ENCODE data around the gene ZHX3. TPM values are rescaled to one million over a fixed set of nuclear protein-coding genes. Genes with fewer than 3 reads are reported as not detected.
A peak's percentile ranks its signal among the peaks of the same experiment; 100 is the strongest.

The ZHX3 gene
- polyA plus RNA-seq, 4 donors = 19.8 to 28.1 (median 21.9) TPM

GRCh38 chr20:41176711-41177552 is 140.6 kb downstream of the ZHX3 start:
- DNase-seq (ENCODE audit: low read depth in 4 of 4, low spot score in 2 of 4) = no peak

- DNase-seq (ENCODE audit: low read depth in 4 of 4, low spot score in 2 of 4) = no peak
Measured at GRCh38 chr20:41175727-41176330, 141.7 kb downstream of the ZHX3 start.

- DNase-seq (ENCODE audit: low read depth in 4 of 4, low spot score in 2 of 4) = no peak
Measured at GRCh38 chr20:41175201-41175651, 142.3 kb downstream of the ZHX3 start.

GRCh38 chr20:41174782-41175181 is 142.7 kb downstream of the ZHX3 start:
- no peak for DNase-seq (ENCODE audit: low read depth in 4 of 4, low spot score in 2 of 4)

- DNase-seq (ENCODE audit: low read depth in 4 of 4, low spot score in 2 of 4) = no peak
Measured at GRCh38 chr20:41174373-41174772, 143.2 kb downstream of the ZHX3 start.

GRCh38 chr20:41173791-41174341 is 143.7 kb downstream of the ZHX3 start:
- no peak for DNase-seq (ENCODE audit: low read depth in 4 of 4, low spot score in 2 of 4)

GRCh38 chr20:41173161-41173721 is 144.3 kb downstream of the ZHX3 start:
- DNase-seq (ENCODE audit: low read depth in 4 of 4, low spot score in 2 of 4) = peak; percentile 34 to 67 (median 58)

- no peak for DNase-seq (ENCODE audit: low read depth in 4 of 4, low spot score in 2 of 4)
Measured at GRCh38 chr20:41172296-41173140, 145.0 kb downstream of the ZHX3 start.

GRCh38 chr20:41171736-41172295 is 145.7 kb downstream of the ZHX3 start:
- no peak for DNase-seq (ENCODE audit: low read depth in 4 of 4, low spot score in 2 of 4)

GRCh38 chr20:41170386-41171105 is 147.0 kb downstream of the ZHX3 start:
- DNase-seq (ENCODE audit: low read depth in 4 of 4, low spot score in 2 of 4) = no peak

- DNase-seq (ENCODE audit: low read depth in 4 of 4, low spot score in 2 of 4) = no peak
Measured at GRCh38 chr20:41169791-41170351, 147.7 kb downstream of the ZHX3 start.

GRCh38 chr20:41169162-41169690 is 148.3 kb downstream of the ZHX3 start:
- DNase-seq (ENCODE audit: low read depth in 4 of 4, low spot score in 2 of 4) = no peak

- DNase-seq (ENCODE audit: low read depth in 4 of 4, low spot score in 2 of 4) = no peak
Measured at GRCh38 chr20:41168281-41169161, 149.0 kb downstream of the ZHX3 start.

- DNase-seq (ENCODE audit: low read depth in 4 of 4, low spot score in 2 of 4) = no peak
Measured at GRCh38 chr20:41167481-41168253, 149.9 kb downstream of the ZHX3 start.

- DNase-seq (ENCODE audit: low read depth in 4 of 4, low spot score in 2 of 4) = no peak
Measured at GRCh38 chr20:41167118-41167470, 150.4 kb downstream of the ZHX3 start.

GRCh38 chr20:41166201-41167117 is 151.1 kb downstream of the ZHX3 start:
- no peak for DNase-seq (ENCODE audit: low read depth in 4 of 4, low spot score in 2 of 4)

Measured in left renal cortex interstitium (tissue), 4 donors.